Psoas muscle (tissue), 8 donors: ENCODE results near the gene JADE2. TPM values are rescaled to one million over a fixed set of nuclear protein-coding genes. Genes with fewer than 3 reads are reported as not detected.

Source experiments
- ATAC-seq, 4 donors: fragments of 200-7000 bp; cut with Tn5 transposase; one replicate each; pipeline ENCODE4 v1.9.1; 2020; ENCODE audit warnings: moderate library complexity in 3 of 4, mild to moderate bottlenecking in 2 of 4
- DNase-seq, 2 donors: peaks; one replicate each; pipeline ENCODE4 v3.0.0-alpha.2; 2020
- H3K27ac ChIP-seq: fragments of 200-600 bp; one replicate; pipeline ENCODE4 v1.8.0; 2022
- H3K27me3 ChIP-seq, 3 donors: fragments of 200-600 bp in 1 of 3; one replicate each; pipeline versions ENCODE4 v1.6.1 to v1.8.0; 2013 to 2022; ENCODE audit warnings: low read length in 2 of 3, mild to moderate bottlenecking in 2 of 3, moderate library complexity in 1 of 3; ENCODE audit not compliant: insufficient read depth in 3 of 3
- H3K36me3 ChIP-seq, 2 donors: fragments of 200-600 bp in 1 of 2; one replicate each; pipeline versions ENCODE4 v1.6.1 to v1.8.0; 2013 to 2022; ENCODE audit warnings: low read depth in 1 of 2, mild to moderate bottlenecking in 1 of 2, moderate library complexity in 1 of 2; ENCODE audit not compliant: insufficient read depth in 1 of 2
- H3K4me1 ChIP-seq: fragments of 200-600 bp; one replicate; pipeline ENCODE4 v1.8.0; 2022
- H3K4me3 ChIP-seq: fragments of 200-600 bp; one replicate; pipeline ENCODE4 v1.8.0; 2022; ENCODE audit warnings: mild to moderate bottlenecking
- H3K9me3 ChIP-seq: fragments of 200-600 bp; one replicate; pipeline ENCODE4 v1.8.0; 2022
- CTCF ChIP-seq: fragments of 200-600 bp; IDR thresholded peaks from one replicate; pipeline ENCODE4 v1.8.0; 2022; ENCODE audit warnings: antibody characterized with exemption
- WGBS, 3 donors: extraction: QIAGEN DNeasy Blood & Tissue Kit; methylation state at CpG; one replicate each; pipeline versions ENCODE4 v1.1.6 to v1.1.7; 2013; 5-methylcytosine and 5-hydroxymethylcytosine counted together
- intact Hi-C, 2 donors: fragments of 100-400 bp; cut with DNase I; formaldehyde crosslinking; loops; one replicate each; pipeline versions ENCODE4 v1.11.0 to v1.14.2; 2022
- polyA plus RNA-seq, 3 donors: library from polyadenylated mRNA; stranded (reverse); fragments of 200-250 nt; gene quantifications; one replicate each; pipeline ENCODE4 v1.2.3, GENCODE V29; 2013
- total RNA-seq, 4 donors: library from RNA; stranded (reverse); fragmentation: NEBNext Ultra II Directional in 2 of 4; extraction: Animal tissue kit (Norgen Biotek cat#: 25700) in 2 of 4; gene quantifications; one replicate each; pipeline versions ENCODE4 v1.2.1 to v1.2.4, GENCODE V29; 2021 to 2023
- donor health status: healthy with polysubstance abuse.
- donor health status: DM: no; HTN: no; CAD: no; lungs with moderate emphysema.
- donor health status: Bipolar disorder and iron deficiency.
- donor health status: healthy.
- donor health status: DM: yes; HTN: yes; CAD: no.
- donor health status: DM: no; HTN: no; CAD: no.
- donor health status: DM: no; HTN: no; CAD: no.
- donor health status: DM: yes; HTN: yes; CAD: no.

JADE2 gene
- total and polyA plus RNA-seq, 7 donors: 5.0 to 15.1 (median 10.1) TPM

DNA sequence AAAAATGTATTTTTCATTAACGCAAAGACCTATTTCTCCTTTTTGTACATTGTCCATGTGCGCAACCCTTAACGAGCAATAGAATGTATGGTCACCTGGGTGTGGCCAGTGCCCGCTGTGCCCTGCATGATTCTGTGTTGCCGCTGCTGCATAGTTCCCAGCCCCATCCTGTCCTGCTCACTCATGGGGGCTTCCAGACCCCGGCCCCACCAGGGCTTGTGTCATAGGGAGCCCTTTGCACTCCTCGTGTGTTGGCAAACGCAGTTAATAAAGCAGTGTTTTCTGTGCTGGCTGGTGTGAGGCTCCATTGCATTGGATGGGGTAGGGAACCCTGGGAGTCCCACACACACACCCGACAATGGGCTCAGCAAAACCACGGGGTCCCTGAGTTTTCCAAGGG, 57.5 kb downstream of the JADE2 start:
- intact Hi-C loops: loop anchor here in 1 of 2 donors (10.0 kb wide), 1 partner anchor 398 kb away; no protein-coding TSS in a partner anchor
- no peak overlapping the region for H3K4me3 ChIP-seq
- ATAC-seq: no peak
- H3K4me1 ChIP-seq: peaks cover 29% of the 10 kb centered on the region
- WGBS, 3 donors: 91 to 95% (median 91%) methylated on average over 10 of the region's 10 CpGs
- H3K27me3 ChIP-seq: no peaks in the 10 kb centered on the region
- TF ChIP-seq CTCF: no peak
- peaks cover 0 to 15% of the 10 kb centered on the region in 2 donors for H3K36me3 ChIP-seq
- peak in 1 of 2 donors; percentile 17 for DNase-seq
- no peaks in the 10 kb centered on the region for H3K9me3 ChIP-seq
- no peak overlapping the region for H3K27ac ChIP-seq

DNA sequence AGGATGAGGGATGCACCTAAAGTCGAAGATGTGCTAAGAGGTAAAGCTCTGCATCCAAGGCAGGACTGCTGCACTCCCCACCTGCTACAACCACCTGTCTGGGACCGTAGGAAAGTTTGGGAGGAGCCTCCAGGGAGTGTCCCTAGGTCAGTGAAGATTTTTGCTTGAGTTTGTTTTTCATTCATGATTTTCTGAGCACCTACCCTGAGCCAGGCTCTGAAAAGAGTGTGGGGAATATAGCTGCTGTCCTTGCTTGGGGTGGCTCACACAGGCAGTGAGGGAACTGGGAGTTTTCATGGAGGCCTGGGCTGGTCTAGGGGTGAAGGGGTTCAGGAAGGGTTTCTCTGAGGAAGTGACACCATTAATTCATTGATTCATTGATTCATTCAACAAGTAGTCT, 58.3 kb downstream of the JADE2 start:
- intact Hi-C loops: loop anchor here in 1 of 2 donors (2.0 to 10.0 kb wide), 2 partner anchors 281 to 399 kb away; no protein-coding TSS in a partner anchor
- Histone ChIP-seq H3K27me3 (no peaks in the 10 kb centered on the region), H3K36me3 (peaks cover 0 to 10% of the 10 kb centered on the region in 2 donors), H3K4me1 (peaks cover 34% of the 10 kb centered on the region), H3K9me3 (no peaks in the 10 kb centered on the region), H3K27ac (no peak overlapping the region), H3K4me3 (no peak overlapping the region)
- WGBS, 3 donors: 71 to 74% (median 73%) methylated on average over 2 of the region's 2 CpGs
- DNase-seq: peak in 1 of 2 donors; percentile 6
- ATAC-seq: no peak
- TF ChIP-seq CTCF: no peak

GRCh38 chr5:134584662-134585061, 59.2 kb downstream of the JADE2 start:
- peaks cover 35% of the 10 kb centered on the region for H3K4me1 ChIP-seq
- DNase-seq: peak in 1 of 2 donors; percentile 28

GRCh38 chr5:134585966-134586365, 60.5 kb downstream of the JADE2 start:
- intact Hi-C loops: loop anchor here in 1 of 2 donors (2.0 to 10.0 kb wide), 2 partner anchors 283 to 401 kb away; no protein-coding TSS in a partner anchor
- Histone ChIP-seq H3K9me3 (no peaks in the 10 kb centered on the region), H3K4me1 (peaks cover 31% of the 10 kb centered on the region), H3K27me3 (no peaks in the 10 kb centered on the region), H3K4me3 (no peak overlapping the region), H3K27ac (no peak overlapping the region), H3K36me3 (no peaks in the 10 kb centered on the region)
- DNase-seq (peak in 1 of 2 donors; percentile 36), ATAC-seq (no peak)
- TF ChIP-seq CTCF: no peak
- WGBS, 3 donors: 95 to 100% (median 95%) methylated on average over 2 of the region's 2 CpGs

More at GRCh38 chr5:134584662-134585061, 59.2 kb downstream of the JADE2 start:
- no peak overlapping the region for H3K27ac ChIP-seq
- H3K9me3 ChIP-seq: no peaks in the 10 kb centered on the region
- H3K4me3 ChIP-seq: no peak overlapping the region
- no peaks in the 10 kb centered on the region for H3K27me3 ChIP-seq
- TF ChIP-seq CTCF: no peak
- intact Hi-C loops: loop anchor here in 1 of 2 donors (2.0 to 10.0 kb wide), 2 partner anchors 282 to 400 kb away; no protein-coding TSS in a partner anchor
- peaks cover 0 to under 1% of the 10 kb centered on the region in 2 donors for H3K36me3 ChIP-seq
- ATAC-seq: no peak
- WGBS, 3 donors: 74 to 81% (median 74%) methylated on average over 3 of the region's 3 CpGs
